GM23338 (cell line): Measurements from ENCODE around the gene TMEM185B. TPM values are rescaled to one million over a fixed set of nuclear protein-coding genes. Genes with fewer than 3 reads are reported as not detected.

Experiments
- ATAC-seq: fragments of 200-7000 bp; cut with Tn5 transposase; 3 replicates; pipeline ENCODE4 v1.9.1; 2020
- DNase-seq: peaks from one replicate; pipeline ENCODE4 v3.0.0-alpha.2; 2015; ENCODE audit warnings: low spot score
- H2AFZ ChIP-seq: fragments of 200-600 bp; sonication (generic); 2 replicates; pipeline ENCODE4 v1.8.0; 2016; ENCODE audit warnings: antibody characterized with exemption, mild to moderate bottlenecking, moderate library complexity
- H3F3A ChIP-seq: fragments of 200-600 bp; sonication (generic); replicated peaks from 2 replicates; pipeline ENCODE4 v1.8.0; 2017; ENCODE audit warnings: antibody characterized with exemption, mixed run types, low read depth
- H3K27ac ChIP-seq: fragments of 200-600 bp; sonication (generic); 2 replicates; pipeline ENCODE4 v1.6.1; 2016; ENCODE audit warnings: low read depth
- H3K27me3 ChIP-seq: fragments of 200-600 bp; sonication (generic); 2 replicates; pipeline ENCODE4 v1.8.0; 2016; ENCODE audit warnings: mild to moderate bottlenecking, mixed run types, moderate library complexity; ENCODE audit not compliant: insufficient read depth
- H3K36me3 ChIP-seq: fragments of 200-600 bp; sonication (generic); 2 replicates; pipeline ENCODE4 v1.8.0; 2016; ENCODE audit warnings: mild to moderate bottlenecking; ENCODE audit not compliant: insufficient read depth
- H3K4me1 ChIP-seq: fragments of 200-600 bp; sonication (generic); 2 replicates; pipeline ENCODE4 v1.8.0; 2016; ENCODE audit warnings: mild to moderate bottlenecking, moderate library complexity; ENCODE audit not compliant: insufficient read depth
- H3K4me2 ChIP-seq: fragments of 200-600 bp; sonication (generic); 2 replicates; pipeline ENCODE4 v1.7.1; 2017; ENCODE audit warnings: mixed run types
- H3K4me3 ChIP-seq: fragments of 200-600 bp; sonication (generic); 2 replicates; pipeline ENCODE4 v1.6.1; 2016; ENCODE audit warnings: mixed run types
- H3K79me2 ChIP-seq: fragments of 200-600 bp; sonication (generic); replicated peaks from 2 replicates; pipeline ENCODE4 v1.8.0; 2017; ENCODE audit warnings: mild to moderate bottlenecking; ENCODE audit not compliant: insufficient read depth
- H3K9me2 ChIP-seq: fragments of 200-600 bp; sonication (generic); 2 replicates; pipeline ENCODE4 v1.8.0; 2017; ENCODE audit not compliant: insufficient read depth
- H4K20me1 ChIP-seq: fragments of 200-600 bp; sonication (generic); replicated peaks from 2 replicates; pipeline ENCODE4 v1.8.0; 2017; ENCODE audit warnings: mild to moderate bottlenecking; ENCODE audit not compliant: insufficient read depth
- H3K27ac Mint-ChIP-seq: 2 replicates; pipeline ENCODE4 v1.8.0; 2020; ENCODE audit warnings: inconsistent platforms, mild to moderate bottlenecking, moderate library complexity, mixed read lengths
- H3K27me3 Mint-ChIP-seq: 3 replicates; pipeline ENCODE4 v1.8.0; 2022; ENCODE audit warnings: low read depth, mild to moderate bottlenecking, moderate library complexity, mixed read lengths, inconsistent platforms; ENCODE audit not compliant: insufficient read depth, poor library complexity
- H3K36me3 Mint-ChIP-seq: 3 replicates; pipeline ENCODE4 v1.8.0; 2021; ENCODE audit warnings: low read depth, mild to moderate bottlenecking, inconsistent platforms, moderate library complexity, mixed read lengths
- H3K4me1 Mint-ChIP-seq: 3 replicates; pipeline ENCODE4 v1.8.0; 2020; ENCODE audit warnings: mild to moderate bottlenecking, inconsistent platforms, mixed read lengths
- H3K4me3 Mint-ChIP-seq: 3 replicates; pipeline ENCODE4 v1.8.0; 2021; ENCODE audit warnings: moderate library complexity, mild to moderate bottlenecking, inconsistent platforms, mixed read lengths
- H3K9me3 Mint-ChIP-seq: 3 replicates; pipeline ENCODE4 v1.8.0; 2020; ENCODE audit warnings: moderate library complexity, mild to moderate bottlenecking, inconsistent platforms, mixed read lengths
- EZH2 ChIP-seq: fragments of 200-600 bp; sonication (generic); IDR thresholded peaks from one replicate; pipeline ENCODE4 v1.8.0; 2017; ENCODE audit warnings: antibody characterized with exemption, mild to moderate bottlenecking, low read depth; ENCODE audit not compliant: unreplicated experiment
- JUNB ChIP-seq: IDR thresholded peaks from one replicate; pipeline ENCODE4 v1.6.1; 2016; ENCODE audit warnings: antibody characterized with exemption; ENCODE audit not compliant: unreplicated experiment
- NANOG ChIP-seq: IDR thresholded peaks from 2 replicates; pipeline ENCODE4 v1.6.1; 2016; ENCODE audit warnings: antibody characterized with exemption, borderline replicate concordance
- STAT1 ChIP-seq: IDR thresholded peaks from one replicate; pipeline ENCODE4 v1.6.1; 2016; ENCODE audit warnings: antibody characterized with exemption; ENCODE audit not compliant: unreplicated experiment
- ZNF114 ChIP-seq: fragments of 250-450 bp; sonication (Bioruptor Pico); IDR thresholded peaks from 2 replicates; pipeline ENCODE4 v1.5.0; 2020; ENCODE audit warnings: mild to moderate bottlenecking, moderate library complexity
- ZNF331 ChIP-seq: fragments of 250-450 bp; sonication (Bioruptor Pico); IDR thresholded peaks from 2 replicates; pipeline ENCODE4 v1.5.0; 2020; ENCODE audit warnings: low read depth, mild to moderate bottlenecking, moderate library complexity
- polyA plus RNA-seq: library from polyadenylated mRNA; unstranded; fragments of >200 nt; fragmentation: Nextera tagmentation; extraction: Ambion mirVana; gene quantifications from 2 replicates; pipeline ENCODE4 v1.2.1, GENCODE V29; 2016
- total RNA-seq: library from RNA; depleted of rRNA; stranded (reverse); fragments of >200 nt; shearing (Covaris generic); gene quantifications from 2 replicates; pipeline ENCODE4 v1.2.3, GENCODE V29; 2014
- TF ChIP-seq, protein P1 (sequence below): fragments of 250-450 bp; sonication (Bioruptor Pico); IDR thresholded peaks from 2 replicates; pipeline ENCODE4 v1.5.0; 2020; ENCODE audit warnings: mild to moderate bottlenecking, moderate library complexity
- TF ChIP-seq, protein P2 (sequence below): IDR thresholded peaks from one replicate; pipeline ENCODE4 v1.6.1; 2018; ENCODE audit warnings: antibody characterized with exemption; ENCODE audit not compliant: unreplicated experiment
- TF ChIP-seq, protein P3 (sequence below), 2 experiments: fragments of 200-600 bp in 1 of 2; sonication (generic) in 1 of 2; conservative IDR thresholded peaks; 2 replicates each; pipeline versions ENCODE4 v1.5.1 to v1.6.1; 2016 to 2017; ENCODE audit warnings: antibody characterized with exemption in 2 of 2, low read depth in 2 of 2, mild to moderate bottlenecking in 2 of 2, moderate library complexity in 1 of 2
- TF ChIP-seq, protein P4 (sequence below): IDR thresholded peaks from 2 replicates; pipeline ENCODE4 v1.6.1; 2016; ENCODE audit warnings: antibody characterized with exemption

TMEM185B gene
- total and polyA plus RNA-seq, 2 experiments from 2014 or later = 3.9 to 24.4 TPM

DNA sequence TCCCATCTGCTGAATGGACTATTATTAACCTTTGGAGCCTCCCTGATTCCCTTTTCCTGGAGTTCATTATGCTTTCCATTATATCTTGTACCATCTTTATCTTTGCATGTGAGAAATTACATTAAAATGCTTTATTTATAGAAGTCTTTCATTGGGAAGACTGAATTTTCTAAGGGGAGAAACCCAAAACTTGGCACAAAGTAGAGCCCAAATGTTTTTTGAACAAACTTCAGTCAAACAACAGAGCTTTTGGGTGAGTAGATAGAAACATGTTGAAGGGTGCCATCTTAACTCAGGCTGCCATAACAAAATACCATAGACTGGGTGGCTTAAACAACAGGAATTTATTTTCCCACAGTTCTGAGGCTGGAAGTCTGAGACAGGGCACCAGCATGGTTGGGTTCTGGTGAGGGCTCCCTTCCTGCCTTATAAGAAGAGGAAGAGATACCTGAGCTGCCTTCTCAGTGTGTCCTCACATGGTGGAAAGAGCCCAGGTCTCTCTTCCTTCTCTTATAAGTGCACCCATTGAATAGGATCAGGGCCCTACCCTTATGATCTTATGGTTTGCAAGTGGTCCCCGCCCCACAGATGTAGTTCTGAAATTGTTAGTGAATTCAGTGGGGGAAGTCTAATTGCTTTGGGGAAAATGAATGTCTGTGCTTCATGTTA, 48.6 kb upstream of the TMEM185B start (continued):
- TF ChIP-seq, protein P1, sequence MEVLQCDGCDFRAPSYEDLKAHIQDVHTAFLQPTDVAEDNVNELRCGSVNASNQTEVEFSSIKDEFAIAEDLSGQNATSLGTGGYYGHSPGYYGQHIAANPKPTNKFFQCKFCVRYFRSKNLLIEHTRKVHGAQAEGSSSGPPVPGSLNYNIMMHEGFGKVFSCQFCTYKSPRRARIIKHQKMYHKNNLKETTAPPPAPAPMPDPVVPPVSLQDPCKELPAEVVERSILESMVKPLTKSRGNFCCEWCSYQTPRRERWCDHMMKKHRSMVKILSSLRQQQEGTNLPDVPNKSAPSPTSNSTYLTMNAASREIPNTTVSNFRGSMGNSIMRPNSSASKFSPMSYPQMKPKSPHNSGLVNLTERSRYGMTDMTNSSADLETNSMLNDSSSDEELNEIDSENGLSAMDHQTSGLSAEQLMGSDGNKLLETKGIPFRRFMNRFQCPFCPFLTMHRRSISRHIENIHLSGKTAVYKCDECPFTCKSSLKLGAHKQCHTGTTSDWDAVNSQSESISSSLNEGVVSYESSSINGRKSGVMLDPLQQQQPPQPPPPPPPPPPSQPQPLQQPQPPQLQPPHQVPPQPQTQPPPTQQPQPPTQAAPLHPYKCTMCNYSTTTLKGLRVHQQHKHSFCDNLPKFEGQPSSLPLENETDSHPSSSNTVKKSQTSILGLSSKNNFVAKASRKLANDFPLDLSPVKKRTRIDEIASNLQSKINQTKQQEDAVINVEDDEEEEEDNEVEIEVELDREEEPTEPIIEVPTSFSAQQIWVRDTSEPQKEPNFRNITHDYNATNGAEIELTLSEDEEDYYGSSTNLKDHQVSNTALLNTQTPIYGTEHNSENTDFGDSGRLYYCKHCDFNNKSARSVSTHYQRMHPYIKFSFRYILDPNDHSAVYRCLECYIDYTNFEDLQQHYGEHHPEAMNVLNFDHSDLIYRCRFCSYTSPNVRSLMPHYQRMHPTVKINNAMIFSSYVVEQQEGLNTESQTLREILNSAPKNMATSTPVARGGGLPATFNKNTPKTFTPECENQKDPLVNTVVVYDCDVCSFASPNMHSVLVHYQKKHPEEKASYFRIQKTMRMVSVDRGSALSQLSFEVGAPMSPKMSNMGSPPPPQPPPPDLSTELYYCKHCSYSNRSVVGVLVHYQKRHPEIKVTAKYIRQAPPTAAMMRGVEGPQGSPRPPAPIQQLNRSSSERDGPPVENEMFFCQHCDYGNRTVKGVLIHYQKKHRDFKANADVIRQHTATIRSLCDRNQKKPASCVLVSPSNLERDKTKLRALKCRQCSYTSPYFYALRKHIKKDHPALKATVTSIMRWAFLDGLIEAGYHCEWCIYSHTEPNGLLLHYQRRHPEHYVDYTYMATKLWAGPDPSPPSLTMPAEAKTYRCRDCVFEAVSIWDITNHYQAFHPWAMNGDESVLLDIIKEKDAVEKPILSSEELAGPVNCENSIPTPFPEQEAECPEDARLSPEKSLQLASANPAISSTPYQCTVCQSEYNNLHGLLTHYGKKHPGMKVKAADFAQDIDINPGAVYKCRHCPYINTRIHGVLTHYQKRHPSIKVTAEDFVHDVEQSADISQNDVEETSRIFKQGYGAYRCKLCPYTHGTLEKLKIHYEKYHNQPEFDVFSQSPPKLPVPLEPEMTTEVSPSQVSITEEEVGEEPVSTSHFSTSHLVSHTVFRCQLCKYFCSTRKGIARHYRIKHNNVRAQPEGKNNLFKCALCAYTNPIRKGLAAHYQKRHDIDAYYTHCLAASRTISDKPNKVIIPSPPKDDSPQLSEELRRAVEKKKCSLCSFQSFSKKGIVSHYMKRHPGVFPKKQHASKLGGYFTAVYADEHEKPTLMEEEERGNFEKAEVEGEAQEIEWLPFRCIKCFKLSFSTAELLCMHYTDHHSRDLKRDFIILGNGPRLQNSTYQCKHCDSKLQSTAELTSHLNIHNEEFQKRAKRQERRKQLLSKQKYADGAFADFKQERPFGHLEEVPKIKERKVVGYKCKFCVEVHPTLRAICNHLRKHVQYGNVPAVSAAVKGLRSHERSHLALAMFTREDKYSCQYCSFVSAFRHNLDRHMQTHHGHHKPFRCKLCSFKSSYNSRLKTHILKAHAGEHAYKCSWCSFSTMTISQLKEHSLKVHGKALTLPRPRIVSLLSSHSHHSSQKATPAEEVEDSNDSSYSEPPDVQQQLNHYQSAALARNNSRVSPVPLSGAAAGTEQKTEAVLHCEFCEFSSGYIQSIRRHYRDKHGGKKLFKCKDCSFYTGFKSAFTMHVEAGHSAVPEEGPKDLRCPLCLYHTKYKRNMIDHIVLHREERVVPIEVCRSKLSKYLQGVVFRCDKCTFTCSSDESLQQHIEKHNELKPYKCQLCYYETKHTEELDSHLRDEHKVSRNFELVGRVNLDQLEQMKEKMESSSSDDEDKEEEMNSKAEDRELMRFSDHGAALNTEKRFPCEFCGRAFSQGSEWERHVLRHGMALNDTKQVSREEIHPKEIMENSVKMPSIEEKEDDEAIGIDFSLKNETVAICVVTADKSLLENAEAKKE (CRISPR knock-in tag) = no peak

DNA sequence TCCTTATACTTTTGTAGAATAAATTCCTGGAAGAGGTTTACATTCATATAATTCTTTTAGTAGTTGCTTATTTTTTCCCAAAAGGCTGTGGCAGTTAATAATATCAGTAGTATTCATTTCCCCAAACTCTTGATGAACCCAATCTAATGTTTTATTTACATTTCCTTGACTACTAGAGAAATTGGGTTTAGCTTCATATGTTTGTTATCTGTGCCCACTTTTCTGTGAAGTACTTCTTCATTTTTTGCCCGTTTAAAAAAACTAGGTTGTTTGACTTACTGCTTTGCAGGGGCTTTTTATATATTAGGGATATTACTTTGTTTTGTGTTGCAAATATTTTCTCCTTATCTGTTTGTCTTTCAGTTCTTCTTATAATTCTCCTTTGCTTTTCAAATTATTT, 46.6 kb upstream of the TMEM185B start:
- Mint-ChIP-seq H3K27ac (no peak overlapping the region), H3K4me1 (0 out of 3 replicates have a peak, but pooled peaks cover 3% of the 10 kb centered on the region), H3K9me3 (peaks cover 8% of the 10 kb centered on the region; the same call in 2 of the 3 replicates), H3K27me3 (peaks cover 2% of the 10 kb centered on the region), H3K4me3 (no peak overlapping the region), H3K36me3 (peaks cover 5% of the 10 kb centered on the region; the same call in 1 of the 3 replicates)
- 0 out of 2 replicates have a peak, but pooled peaks cover 4% of the 10 kb centered on the region for H4K20me1 ChIP-seq
- H3K27me3 ChIP-seq = no peaks in the 10 kb centered on the region
- no peak for DNase-seq
- no peak for ATAC-seq
- H3K36me3 ChIP-seq = no peaks in the 10 kb centered on the region; the same call in 1 of the 2 replicates
- H3K4me1 ChIP-seq = 0 out of 2 replicates have a peak, but pooled peaks cover 6% of the 10 kb centered on the region
- no peak overlapping the region for H3K4me3 ChIP-seq
- H3K79me2 ChIP-seq = peaks cover 4% of the 10 kb centered on the region
- TF ChIP-seq ZNF114 (CRISPR knock-in tag) (no peak), ZNF331 (CRISPR knock-in tag) (no peak), EZH2 (no peak), JUNB (no peak), STAT1 (no peak), NANOG (no peak)
- TF ChIP-seq, protein P2, sequence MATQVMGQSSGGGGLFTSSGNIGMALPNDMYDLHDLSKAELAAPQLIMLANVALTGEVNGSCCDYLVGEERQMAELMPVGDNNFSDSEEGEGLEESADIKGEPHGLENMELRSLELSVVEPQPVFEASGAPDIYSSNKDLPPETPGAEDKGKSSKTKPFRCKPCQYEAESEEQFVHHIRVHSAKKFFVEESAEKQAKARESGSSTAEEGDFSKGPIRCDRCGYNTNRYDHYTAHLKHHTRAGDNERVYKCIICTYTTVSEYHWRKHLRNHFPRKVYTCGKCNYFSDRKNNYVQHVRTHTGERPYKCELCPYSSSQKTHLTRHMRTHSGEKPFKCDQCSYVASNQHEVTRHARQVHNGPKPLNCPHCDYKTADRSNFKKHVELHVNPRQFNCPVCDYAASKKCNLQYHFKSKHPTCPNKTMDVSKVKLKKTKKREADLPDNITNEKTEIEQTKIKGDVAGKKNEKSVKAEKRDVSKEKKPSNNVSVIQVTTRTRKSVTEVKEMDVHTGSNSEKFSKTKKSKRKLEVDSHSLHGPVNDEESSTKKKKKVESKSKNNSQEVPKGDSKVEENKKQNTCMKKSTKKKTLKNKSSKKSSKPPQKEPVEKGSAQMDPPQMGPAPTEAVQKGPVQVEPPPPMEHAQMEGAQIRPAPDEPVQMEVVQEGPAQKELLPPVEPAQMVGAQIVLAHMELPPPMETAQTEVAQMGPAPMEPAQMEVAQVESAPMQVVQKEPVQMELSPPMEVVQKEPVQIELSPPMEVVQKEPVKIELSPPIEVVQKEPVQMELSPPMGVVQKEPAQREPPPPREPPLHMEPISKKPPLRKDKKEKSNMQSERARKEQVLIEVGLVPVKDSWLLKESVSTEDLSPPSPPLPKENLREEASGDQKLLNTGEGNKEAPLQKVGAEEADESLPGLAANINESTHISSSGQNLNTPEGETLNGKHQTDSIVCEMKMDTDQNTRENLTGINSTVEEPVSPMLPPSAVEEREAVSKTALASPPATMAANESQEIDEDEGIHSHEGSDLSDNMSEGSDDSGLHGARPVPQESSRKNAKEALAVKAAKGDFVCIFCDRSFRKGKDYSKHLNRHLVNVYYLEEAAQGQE = no peak
- TF ChIP-seq, protein P3, sequence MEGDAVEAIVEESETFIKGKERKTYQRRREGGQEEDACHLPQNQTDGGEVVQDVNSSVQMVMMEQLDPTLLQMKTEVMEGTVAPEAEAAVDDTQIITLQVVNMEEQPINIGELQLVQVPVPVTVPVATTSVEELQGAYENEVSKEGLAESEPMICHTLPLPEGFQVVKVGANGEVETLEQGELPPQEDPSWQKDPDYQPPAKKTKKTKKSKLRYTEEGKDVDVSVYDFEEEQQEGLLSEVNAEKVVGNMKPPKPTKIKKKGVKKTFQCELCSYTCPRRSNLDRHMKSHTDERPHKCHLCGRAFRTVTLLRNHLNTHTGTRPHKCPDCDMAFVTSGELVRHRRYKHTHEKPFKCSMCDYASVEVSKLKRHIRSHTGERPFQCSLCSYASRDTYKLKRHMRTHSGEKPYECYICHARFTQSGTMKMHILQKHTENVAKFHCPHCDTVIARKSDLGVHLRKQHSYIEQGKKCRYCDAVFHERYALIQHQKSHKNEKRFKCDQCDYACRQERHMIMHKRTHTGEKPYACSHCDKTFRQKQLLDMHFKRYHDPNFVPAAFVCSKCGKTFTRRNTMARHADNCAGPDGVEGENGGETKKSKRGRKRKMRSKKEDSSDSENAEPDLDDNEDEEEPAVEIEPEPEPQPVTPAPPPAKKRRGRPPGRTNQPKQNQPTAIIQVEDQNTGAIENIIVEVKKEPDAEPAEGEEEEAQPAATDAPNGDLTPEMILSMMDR (conservative IDR thresholded peaks at IDR 0.05; ENCODE audit: low read depth in 2 of 2) = no peak
- TF ChIP-seq, protein P4, sequence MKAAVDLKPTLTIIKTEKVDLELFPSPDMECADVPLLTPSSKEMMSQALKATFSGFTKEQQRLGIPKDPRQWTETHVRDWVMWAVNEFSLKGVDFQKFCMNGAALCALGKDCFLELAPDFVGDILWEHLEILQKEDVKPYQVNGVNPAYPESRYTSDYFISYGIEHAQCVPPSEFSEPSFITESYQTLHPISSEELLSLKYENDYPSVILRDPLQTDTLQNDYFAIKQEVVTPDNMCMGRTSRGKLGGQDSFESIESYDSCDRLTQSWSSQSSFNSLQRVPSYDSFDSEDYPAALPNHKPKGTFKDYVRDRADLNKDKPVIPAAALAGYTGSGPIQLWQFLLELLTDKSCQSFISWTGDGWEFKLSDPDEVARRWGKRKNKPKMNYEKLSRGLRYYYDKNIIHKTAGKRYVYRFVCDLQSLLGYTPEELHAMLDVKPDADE = no peak
- no peak overlapping the region for H2AFZ ChIP-seq
- no peak overlapping the region for H3K4me2 ChIP-seq
- no peaks in the 10 kb centered on the region for H3K9me2 ChIP-seq
- no peak overlapping the region; the same call in 1 of the 2 replicates for H3K27ac ChIP-seq
- H3F3A ChIP-seq = no peaks in the 10 kb centered on the region
